ENCODE results near the gene PCDH9.

GRCh38 chr13:66405908-66406802 is 824.0 kb downstream of the PCDH9 start:
- TF ChIP-seq POLR2A (IDR thresholded peaks at IDR 0.05) (no peak), CTCF (IDR thresholded peaks at IDR 0.05) (no peak), POLR2AphosphoS5 (IDR thresholded peaks at IDR 0.05) (peak in 1 of 4 donors; percentile 38)
